PC-3 (cell line): ENCODE data around the gene PCSK2. TPM values are rescaled to one million over a fixed set of nuclear protein-coding genes. Genes with fewer than 3 reads are reported as not detected.

Experiments
- ATAC-seq: fragments of 200-7000 bp; cut with Tn5 transposase; 2 replicates; pipeline ENCODE4 v1.9.1; 2020; ENCODE audit warnings: mild to moderate bottlenecking, moderate library complexity
- BruUV-seq: library from RNA; stranded (reverse); fragments of 400-500 nt; replicated peaks from 2 replicates; lab custom pipeline; 2021; lab: Mats Ljungman, UMichigan
- CTCF ChIA-PET: fragments of 300-600 bp; sonication (Branson Sonifier 250); formaldehyde crosslinking; loops from one replicate; lab custom pipeline; 2022; ENCODE audit warnings: antibody characterized with exemption; lab: Charles Lee
- POLR2A ChIA-PET: fragments of 300-600 bp; sonication (Branson Sonifier 250); formaldehyde crosslinking; loops from one replicate; lab custom pipeline; 2022; ENCODE audit warnings: antibody characterized with exemption; ENCODE audit not compliant: unreplicated experiment; lab: Charles Lee
- DNase-seq: peaks from one replicate; pipeline ENCODE4 v3.0.0-alpha.2; 2015
- H2AFZ ChIP-seq: fragments of 300-600 bp; sonication (generic); 2 replicates; pipeline ENCODE4 v1.6.0; 2016; ENCODE audit warnings: antibody characterized with exemption, low read length
- H3F3A ChIP-seq: fragments of 300-600 bp; sonication (generic); one replicate; pipeline ENCODE4 v1.6.0; 2017; ENCODE audit warnings: antibody characterized with exemption, low read length, control low read depth, mild to moderate bottlenecking; ENCODE audit not compliant: unreplicated experiment
- H3K27ac ChIP-seq: fragments of 300-600 bp; sonication (generic); 2 replicates; pipeline ENCODE4 v1.5.1; 2016; ENCODE audit warnings: mild to moderate bottlenecking, low read length
- H3K27me3 ChIP-seq: fragments of 300-600 bp; sonication (generic); 2 replicates; pipeline ENCODE4 v1.6.1; 2016; ENCODE audit warnings: low read length, mixed read lengths
- H3K36me3 ChIP-seq: fragments of 300-600 bp; sonication (generic); 2 replicates; pipeline ENCODE4 v1.6.1; 2016; ENCODE audit warnings: low read depth, mixed run types, low read length, mixed read lengths
- H3K4me1 ChIP-seq: fragments of 300-600 bp; sonication (generic); 2 replicates; pipeline ENCODE4 v1.5.1; 2016; ENCODE audit warnings: low read length; ENCODE audit not compliant: insufficient read depth
- H3K4me2 ChIP-seq: fragments of 300-600 bp; sonication (generic); 2 replicates; pipeline ENCODE4 v1.6.0; 2016; ENCODE audit warnings: low read length
- H3K4me3 ChIP-seq: fragments of 300-600 bp; sonication (generic); 2 replicates; pipeline ENCODE4 v1.5.1; 2016; ENCODE audit warnings: mild to moderate bottlenecking, low read length, mixed read lengths
- H3K79me2 ChIP-seq: fragments of 300-600 bp; sonication (generic); 2 replicates; pipeline ENCODE4 v1.6.1; 2017; ENCODE audit warnings: low read length, mixed read lengths
- H3K9ac ChIP-seq: fragments of 300-600 bp; sonication (generic); 2 replicates; pipeline ENCODE4 v1.6.0; 2016; ENCODE audit warnings: mild to moderate bottlenecking, low read length
- H3K9me2 ChIP-seq: fragments of 300-600 bp; sonication (generic); replicated peaks from 2 replicates; pipeline ENCODE4 v1.6.1; 2016; ENCODE audit warnings: mixed run types, low read length, mixed read lengths
- H3K9me3 ChIP-seq: fragments of 300-600 bp; sonication (generic); 2 replicates; pipeline ENCODE4 v1.6.1; 2016; ENCODE audit warnings: low read length, mixed read lengths
- H4K20me1 ChIP-seq: fragments of 300-600 bp; sonication (generic); 2 replicates; pipeline ENCODE4 v1.6.1; 2016; ENCODE audit warnings: low read length, mixed read lengths
- CTCF ChIP-seq: fragments of 300-600 bp; sonication (generic); conservative IDR thresholded peaks from 2 replicates; pipeline ENCODE4 v1.5.1; 2017; ENCODE audit warnings: antibody characterized with exemption, low read depth, mild to moderate bottlenecking, low read length
- EZH2 ChIP-seq: fragments of 300-600 bp; sonication (generic); IDR thresholded peaks from one replicate; pipeline ENCODE4 v1.6.1; 2017; ENCODE audit warnings: antibody characterized with exemption, mild to moderate bottlenecking, low read length; ENCODE audit not compliant: unreplicated experiment
- EZH2phosphoT487 ChIP-seq: fragments of 300-600 bp; sonication (generic); IDR thresholded peaks from 2 replicates; pipeline ENCODE4 v1.6.1; 2018; ENCODE audit warnings: mild to moderate bottlenecking, antibody characterized with exemption, low read length, borderline replicate concordance
- intact Hi-C: fragments of 100-400 bp; cut with micrococcal nuclease; formaldehyde crosslinking; loops from 2 replicates; pipeline ENCODE4 v1.9.0; 2023
- total RNA-seq: library from RNA; depleted of rRNA; stranded (reverse); fragments of >200 nt; gene quantifications from 2 replicates; pipeline ENCODE4 v1.2.3, GENCODE V29; 2014

PCSK2 gene
- total RNA-seq, 1 experiment from 2014 or later = not detected

- Histone ChIP-seq H2AFZ (no peak overlapping the region), H3K9ac (no peak overlapping the region), H3K4me3 (no peak overlapping the region), H3K9me2 (no peaks in the 10 kb centered on the region), H4K20me1 (no peaks in the 10 kb centered on the region), H3K36me3 (no peaks in the 10 kb centered on the region), H3K4me1 (no peaks in the 10 kb centered on the region), H3K27me3 (peaks cover 50% of the 10 kb centered on the region; the same call in 1 of the 2 replicates), H3K79me2 (no peaks in the 10 kb centered on the region), H3K27ac (no peak overlapping the region), H3K9me3 (no peaks in the 10 kb centered on the region), H3F3A (no peaks in the 10 kb centered on the region), H3K4me2 (no peak overlapping the region)
- TF ChIP-seq EZH2 = no peak
- no peak for TF ChIP-seq EZH2phosphoT487
- intact Hi-C loops = no loop called here
- BruUV-seq = no TSS peak
- ChIA-PET CTCF (no interaction called here), POLR2A (no interaction called here)
- DNase-seq (no peak), ATAC-seq (no peak)
Observed at GRCh38 chr20:17468073-17468840, 241.4 kb downstream of the PCSK2 start.

- Histone ChIP-seq H3K4me2 (no peak overlapping the region), H3K27me3 (peaks cover 54% of the 10 kb centered on the region), H3K4me3 (no peak overlapping the region), H3K79me2 (no peaks in the 10 kb centered on the region), H3K9me2 (no peaks in the 10 kb centered on the region), H2AFZ (no peak overlapping the region), H3K27ac (no peak overlapping the region), H3K9me3 (no peaks in the 10 kb centered on the region), H3K9ac (no peak overlapping the region), H3F3A (no peaks in the 10 kb centered on the region), H3K4me1 (no peaks in the 10 kb centered on the region), H3K36me3 (no peaks in the 10 kb centered on the region), H4K20me1 (no peaks in the 10 kb centered on the region)
- DNase-seq = no peak
- TF ChIP-seq EZH2 = no peak
- no peak for TF ChIP-seq CTCF
- no peak for TF ChIP-seq EZH2phosphoT487
- BruUV-seq = no TSS peak
- intact Hi-C loops = no loop called here
- ATAC-seq = no peak
- ChIA-PET POLR2A (no interaction called here), CTCF (no interaction called here)
Observed at GRCh38 chr20:17469246-17470030, 242.6 kb downstream of the PCSK2 start.

GRCh38 chr20:17470521-17470920 is 243.7 kb downstream of the PCSK2 start:
- TF ChIP-seq EZH2 (no peak), EZH2phosphoT487 (no peak), CTCF (no peak)
- Histone ChIP-seq H3K36me3 (no peaks in the 10 kb centered on the region), H3K4me2 (no peak overlapping the region), H3F3A (no peaks in the 10 kb centered on the region), H2AFZ (no peak overlapping the region), H3K4me1 (no peaks in the 10 kb centered on the region), H3K27ac (no peak overlapping the region), H3K9ac (no peak overlapping the region), H3K4me3 (no peak overlapping the region), H3K27me3 (peaks cover 54% of the 10 kb centered on the region), H4K20me1 (no peaks in the 10 kb centered on the region), H3K9me2 (no peaks in the 10 kb centered on the region), H3K9me3 (no peaks in the 10 kb centered on the region), H3K79me2 (no peaks in the 10 kb centered on the region)
- ATAC-seq = no peak
- BruUV-seq = no TSS peak
- intact Hi-C loops = no loop called here
- DNase-seq = no peak
- ChIA-PET POLR2A (no interaction called here), CTCF (no interaction called here)
